ENCODE measurements around the gene RNU6-8.
A peak's percentile ranks its signal among the peaks of the same experiment; 100 is the strongest.

RNU6-8 gene

DNA sequence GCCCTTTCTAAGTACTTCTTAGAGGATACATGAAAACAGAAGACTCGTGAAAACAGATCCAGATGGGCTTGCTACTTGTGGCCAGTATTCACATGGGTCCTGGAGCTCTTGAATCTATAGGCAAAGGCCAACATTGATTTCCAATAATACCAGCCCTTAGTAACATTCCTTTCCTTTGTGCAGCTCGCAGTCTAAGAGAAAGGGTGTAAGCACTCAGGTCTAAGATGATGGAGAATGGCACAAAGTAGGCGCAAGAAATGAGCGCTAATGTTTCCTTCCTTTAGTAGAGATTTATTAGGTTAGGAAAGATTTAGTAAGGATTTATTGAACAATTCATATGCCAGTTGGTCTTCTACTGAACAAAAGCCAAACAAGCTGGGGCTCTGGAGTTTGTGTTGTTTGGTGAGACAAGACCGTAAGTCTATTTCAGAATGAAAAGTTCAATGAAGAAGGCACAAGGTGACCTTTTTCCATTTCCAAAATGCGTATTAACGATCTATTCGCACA lies 525 bp downstream of the RNU6-8 start:
- Histone ChIP-seq H3K4me3 (ENCODE audit: low read length, poor library complexity, severe bottlenecking) (peak overlapping the region; percentile 95), H3K9me2 (replicated peaks; ENCODE audit: low read depth, low read length) (no peaks in the 10 kb centered on the region), H3K9ac (ENCODE audit: low read depth, low read length, poor library complexity, severe bottlenecking) (peak overlapping the region; percentile 77)

DNA sequence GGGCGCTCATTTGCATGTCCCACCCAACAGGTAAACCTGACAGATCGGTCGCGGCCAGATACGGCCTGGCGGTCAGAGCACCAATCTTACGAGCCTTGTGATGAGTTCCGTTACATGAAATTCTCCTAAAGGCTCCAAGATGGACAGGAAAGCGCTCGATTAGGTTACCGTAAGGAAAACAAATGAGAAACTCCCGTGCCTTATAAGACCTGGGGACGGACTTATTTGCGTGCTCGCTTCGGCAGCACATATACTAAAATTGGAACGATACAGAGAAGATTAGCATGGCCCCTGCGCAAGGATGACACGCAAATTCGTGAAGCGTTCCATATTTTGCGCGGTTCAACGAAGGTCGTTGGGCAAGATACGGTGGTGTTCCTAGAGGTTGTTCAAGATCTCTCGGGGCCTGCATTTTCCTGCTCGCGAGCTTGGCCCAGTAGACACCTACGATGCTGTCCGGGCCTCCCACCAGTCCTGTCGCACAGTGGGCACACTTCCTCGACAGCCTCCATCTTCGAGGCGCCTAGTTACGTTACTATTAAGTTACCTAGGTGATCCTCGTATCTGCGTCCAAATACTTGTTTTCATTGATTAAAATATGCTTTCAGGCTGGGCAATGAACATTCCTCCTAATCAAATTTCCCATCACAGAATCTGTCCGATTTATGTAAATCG lies 1.1 kb downstream of the RNU6-8 start, which contains the start of gene RNU6-7:
Gene RNU6-7 (plus strand): TSS at position 230 of the 675 bp plus-strand sequence.
- Histone ChIP-seq H3K9me3 (ENCODE audit: insufficient read depth, low read depth, low read length) (no peaks in the 10 kb centered on the region), H3K36me3 (ENCODE audit: insufficient read depth, low read length) (no peaks in the 10 kb centered on the region), H3K4me3 (ENCODE audit: low read length, poor library complexity, severe bottlenecking) (peak within 1 kb of the TSS; percentile 95), H2AFZ (ENCODE audit: low read length) (peak within 1 kb of the TSS; percentile 90), H3K4me1 (ENCODE audit: insufficient read depth, low read length, poor library complexity, severe bottlenecking) (peaks cover 20% of the 10 kb centered on the region), H3K9me2 (replicated peaks; ENCODE audit: low read depth, low read length) (no peaks in the 10 kb centered on the region), H3K79me2 (ENCODE audit: insufficient read depth, low read length) (no peaks in the 10 kb centered on the region), H3K4me2 (ENCODE audit: low read depth, low read length, poor library complexity, severe bottlenecking) (peak within 1 kb of the TSS; percentile 93), H4K20me1 (ENCODE audit: insufficient read depth, low read length, poor library complexity, severe bottlenecking) (no peaks in the 10 kb centered on the region), H3K27me3 (ENCODE audit: insufficient read depth, low read length, poor library complexity, severe bottlenecking) (no peaks in the 10 kb centered on the region), H3F3A (ENCODE audit: low read depth) (no peaks in the 10 kb centered on the region), H3K9ac (ENCODE audit: low read depth, low read length, poor library complexity, severe bottlenecking) (peak within 1 kb of the TSS; percentile 77)
- no peak for TF ChIP-seq EZH2phosphoT487 (IDR thresholded peaks at IDR 0.05; ENCODE audit: borderline replicate concordance)
- TF ChIP-seq, protein P1, sequence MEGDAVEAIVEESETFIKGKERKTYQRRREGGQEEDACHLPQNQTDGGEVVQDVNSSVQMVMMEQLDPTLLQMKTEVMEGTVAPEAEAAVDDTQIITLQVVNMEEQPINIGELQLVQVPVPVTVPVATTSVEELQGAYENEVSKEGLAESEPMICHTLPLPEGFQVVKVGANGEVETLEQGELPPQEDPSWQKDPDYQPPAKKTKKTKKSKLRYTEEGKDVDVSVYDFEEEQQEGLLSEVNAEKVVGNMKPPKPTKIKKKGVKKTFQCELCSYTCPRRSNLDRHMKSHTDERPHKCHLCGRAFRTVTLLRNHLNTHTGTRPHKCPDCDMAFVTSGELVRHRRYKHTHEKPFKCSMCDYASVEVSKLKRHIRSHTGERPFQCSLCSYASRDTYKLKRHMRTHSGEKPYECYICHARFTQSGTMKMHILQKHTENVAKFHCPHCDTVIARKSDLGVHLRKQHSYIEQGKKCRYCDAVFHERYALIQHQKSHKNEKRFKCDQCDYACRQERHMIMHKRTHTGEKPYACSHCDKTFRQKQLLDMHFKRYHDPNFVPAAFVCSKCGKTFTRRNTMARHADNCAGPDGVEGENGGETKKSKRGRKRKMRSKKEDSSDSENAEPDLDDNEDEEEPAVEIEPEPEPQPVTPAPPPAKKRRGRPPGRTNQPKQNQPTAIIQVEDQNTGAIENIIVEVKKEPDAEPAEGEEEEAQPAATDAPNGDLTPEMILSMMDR (conservative IDR thresholded peaks at IDR 0.05; ENCODE audit: low read length): no peak

More for the DNA sequence above, 525 bp downstream of the RNU6-8 start:
- Histone ChIP-seq H3K27me3 (ENCODE audit: insufficient read depth, low read length, poor library complexity, severe bottlenecking) (no peaks in the 10 kb centered on the region), H3K36me3 (ENCODE audit: insufficient read depth, low read length) (no peaks in the 10 kb centered on the region), H4K20me1 (ENCODE audit: insufficient read depth, low read length, poor library complexity, severe bottlenecking) (no peaks in the 10 kb centered on the region), H2AFZ (ENCODE audit: low read length) (peak overlapping the region; percentile 90), H3K9me3 (ENCODE audit: insufficient read depth, low read depth, low read length) (no peaks in the 10 kb centered on the region), H3K4me2 (ENCODE audit: low read depth, low read length, poor library complexity, severe bottlenecking) (peak overlapping the region; percentile 93), H3K4me1 (ENCODE audit: insufficient read depth, low read length, poor library complexity, severe bottlenecking) (peaks cover 20% of the 10 kb centered on the region), H3F3A (ENCODE audit: low read depth) (no peaks in the 10 kb centered on the region), H3K79me2 (ENCODE audit: insufficient read depth, low read length) (no peaks in the 10 kb centered on the region)
- no peak for TF ChIP-seq EZH2phosphoT487 (IDR thresholded peaks at IDR 0.05; ENCODE audit: borderline replicate concordance)
- TF ChIP-seq, protein P1 (conservative IDR thresholded peaks at IDR 0.05; ENCODE audit: low read length): no peak

DNA sequence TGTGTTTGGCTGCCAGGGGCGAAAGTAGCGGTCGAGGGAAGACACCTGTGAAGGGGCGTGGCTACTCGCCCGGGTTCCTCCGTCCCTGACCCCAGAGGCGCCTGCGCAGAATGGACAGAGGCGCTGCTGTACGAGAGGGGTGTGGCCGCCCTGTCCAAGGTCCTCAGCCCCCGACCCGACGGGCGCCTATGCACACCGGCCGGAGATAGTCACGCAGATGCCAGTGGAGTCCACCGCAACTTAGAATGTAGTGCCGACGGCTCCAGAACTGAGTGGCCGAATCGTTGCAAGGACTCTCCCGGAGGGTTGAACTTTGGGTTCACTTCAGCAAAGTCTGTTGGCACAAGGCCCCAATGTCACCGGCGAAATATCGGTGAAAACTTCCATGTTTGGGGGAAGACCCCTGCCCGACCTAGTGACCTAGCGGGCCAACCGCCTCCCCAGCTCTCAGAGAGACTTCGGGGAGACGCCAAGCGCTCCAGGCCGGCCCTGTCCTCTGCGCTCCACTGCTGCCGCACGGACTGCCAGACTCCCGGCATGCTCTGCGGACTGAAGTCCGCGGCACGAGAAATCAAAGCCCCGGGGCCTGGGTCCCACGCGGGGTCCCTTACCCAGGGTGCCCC lies 1.8 kb downstream of the RNU6-8 start:
- H3K79me2 ChIP-seq (ENCODE audit: insufficient read depth, low read length): no peaks in the 10 kb centered on the region
- peak overlapping the region; percentile 95 for H3K4me3 ChIP-seq (ENCODE audit: low read length, poor library complexity, severe bottlenecking)
- H3F3A ChIP-seq (ENCODE audit: low read depth): no peaks in the 10 kb centered on the region
- no peaks in the 10 kb centered on the region for H4K20me1 ChIP-seq (ENCODE audit: insufficient read depth, low read length, poor library complexity, severe bottlenecking)
- peak overlapping the region; percentile 93 for H3K4me2 ChIP-seq (ENCODE audit: low read depth, low read length, poor library complexity, severe bottlenecking)
- peaks cover 20% of the 10 kb centered on the region for H3K4me1 ChIP-seq (ENCODE audit: insufficient read depth, low read length, poor library complexity, severe bottlenecking)
- no peaks in the 10 kb centered on the region for H3K36me3 ChIP-seq (ENCODE audit: insufficient read depth, low read length)
- peak overlapping the region; percentile 90 for H2AFZ ChIP-seq (ENCODE audit: low read length)
- H3K9me2 ChIP-seq (replicated peaks; ENCODE audit: low read depth, low read length): no peaks in the 10 kb centered on the region
- H3K9ac ChIP-seq (ENCODE audit: low read depth, low read length, poor library complexity, severe bottlenecking): peak overlapping the region; percentile 77
- TF ChIP-seq EZH2phosphoT487 (IDR thresholded peaks at IDR 0.05; ENCODE audit: borderline replicate concordance): no peak
- TF ChIP-seq, protein P1 (conservative IDR thresholded peaks at IDR 0.05; ENCODE audit: low read length): no peak
- H3K27me3 ChIP-seq (ENCODE audit: insufficient read depth, low read length, poor library complexity, severe bottlenecking): no peaks in the 10 kb centered on the region
- H3K9me3 ChIP-seq (ENCODE audit: insufficient read depth, low read depth, low read length): no peaks in the 10 kb centered on the region
